Ishikawa (cell line): ENCODE results near the gene C2orf49.

Experiments used
- CEBPB ChIP-seq: IDR thresholded peaks from 2 replicates; pipeline ENCODE4 v1.6.1; 2012
- CREB1 ChIP-seq: IDR thresholded peaks from 2 replicates; pipeline ENCODE4 v1.6.1; 2012; ENCODE audit warnings: low read depth
- EP300 ChIP-seq: IDR thresholded peaks from 2 replicates; pipeline ENCODE4 v1.6.1; 2012; ENCODE audit warnings: borderline replicate concordance
- RAD21 ChIP-seq: IDR thresholded peaks from 2 replicates; pipeline ENCODE4 v1.6.1; 2012; ENCODE audit warnings: low read depth
- REST ChIP-seq: IDR thresholded peaks from 2 replicates; pipeline ENCODE4 v1.6.1; 2012; ENCODE audit warnings: low read depth, mild to moderate bottlenecking
- TAF1 ChIP-seq: IDR thresholded peaks from 2 replicates; pipeline ENCODE4 v1.6.1; 2012; ENCODE audit warnings: low read depth, mild to moderate bottlenecking
- TCF12 ChIP-seq: IDR thresholded peaks from 2 replicates; pipeline ENCODE4 v1.6.1; 2012; ENCODE audit warnings: low read depth
- TEAD4 ChIP-seq: IDR thresholded peaks from 2 replicates; pipeline ENCODE4 v1.6.1; 2012
- USF1 ChIP-seq: IDR thresholded peaks from 2 replicates; pipeline ENCODE4 v1.6.1; 2012
- YY1 ChIP-seq: IDR thresholded peaks from 2 replicates; pipeline ENCODE4 v1.6.1; 2012; ENCODE audit warnings: low read depth
- ZBTB7A ChIP-seq: IDR thresholded peaks from 2 replicates; pipeline ENCODE4 v1.6.1; 2012; ENCODE audit warnings: low read depth
- TF ChIP-seq, protein P1 (sequence below): IDR thresholded peaks from 2 replicates; pipeline ENCODE4 v1.6.1; 2012

GRCh38 chr2:105376010-105376409, 38.7 kb downstream of the C2orf49 start:
- no peak for TF ChIP-seq REST
- TF ChIP-seq ZBTB7A, result no peak
- TF ChIP-seq, protein P1, sequence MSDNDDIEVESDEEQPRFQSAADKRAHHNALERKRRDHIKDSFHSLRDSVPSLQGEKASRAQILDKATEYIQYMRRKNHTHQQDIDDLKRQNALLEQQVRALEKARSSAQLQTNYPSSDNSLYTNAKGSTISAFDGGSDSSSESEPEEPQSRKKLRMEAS, result no peak
- TF ChIP-seq TAF1, result no peak
- no peak for TF ChIP-seq CREB1
- TF ChIP-seq USF1, result no peak
- TF ChIP-seq RAD21, result no peak
- TF ChIP-seq TEAD4, result no peak
- TF ChIP-seq EP300, result no peak
- TF ChIP-seq TCF12, result no peak
- TF ChIP-seq CEBPB, result no peak
- no peak for TF ChIP-seq YY1
